ENCODE measurements around the gene KDF1. TPM values are rescaled to one million over a fixed set of nuclear protein-coding genes. Genes with fewer than 3 reads are reported as not detected.

The KDF1 gene
- total RNA-seq, 4 donors from 2014 or later, result not detected

GRCh38 chr1:26961826-26962225 is 1.6 kb upstream of the KDF1 start:
- TF ChIP-seq, protein P1, sequence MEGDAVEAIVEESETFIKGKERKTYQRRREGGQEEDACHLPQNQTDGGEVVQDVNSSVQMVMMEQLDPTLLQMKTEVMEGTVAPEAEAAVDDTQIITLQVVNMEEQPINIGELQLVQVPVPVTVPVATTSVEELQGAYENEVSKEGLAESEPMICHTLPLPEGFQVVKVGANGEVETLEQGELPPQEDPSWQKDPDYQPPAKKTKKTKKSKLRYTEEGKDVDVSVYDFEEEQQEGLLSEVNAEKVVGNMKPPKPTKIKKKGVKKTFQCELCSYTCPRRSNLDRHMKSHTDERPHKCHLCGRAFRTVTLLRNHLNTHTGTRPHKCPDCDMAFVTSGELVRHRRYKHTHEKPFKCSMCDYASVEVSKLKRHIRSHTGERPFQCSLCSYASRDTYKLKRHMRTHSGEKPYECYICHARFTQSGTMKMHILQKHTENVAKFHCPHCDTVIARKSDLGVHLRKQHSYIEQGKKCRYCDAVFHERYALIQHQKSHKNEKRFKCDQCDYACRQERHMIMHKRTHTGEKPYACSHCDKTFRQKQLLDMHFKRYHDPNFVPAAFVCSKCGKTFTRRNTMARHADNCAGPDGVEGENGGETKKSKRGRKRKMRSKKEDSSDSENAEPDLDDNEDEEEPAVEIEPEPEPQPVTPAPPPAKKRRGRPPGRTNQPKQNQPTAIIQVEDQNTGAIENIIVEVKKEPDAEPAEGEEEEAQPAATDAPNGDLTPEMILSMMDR (IDR thresholded peaks at IDR 0.05; ENCODE audit: low read depth), result no peak

DNA sequence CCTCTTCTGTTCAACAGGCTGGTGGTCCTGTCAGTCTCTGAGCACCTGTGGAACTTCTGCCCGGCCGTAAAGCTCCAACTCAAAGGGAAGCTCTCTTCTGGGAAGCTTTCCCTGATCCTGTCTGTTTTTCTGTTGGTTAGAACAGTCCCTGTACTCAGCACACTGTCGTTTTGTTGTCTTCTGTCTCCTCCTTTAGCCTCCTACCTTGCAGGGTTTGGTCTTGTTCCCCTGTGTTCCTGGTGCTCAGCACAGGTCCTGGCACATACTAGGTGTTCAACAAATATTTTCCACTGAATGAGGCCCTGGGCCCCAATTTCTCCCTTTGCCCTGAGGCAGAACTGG is 328 bp upstream of the KDF1 start:
- TF ChIP-seq, protein P1 (IDR thresholded peaks at IDR 0.05; ENCODE audit: low read depth), result no peak

GRCh38 chr1:26959270-26959669 is 998 bp downstream of the KDF1 start:
- TF ChIP-seq, protein P1 (IDR thresholded peaks at IDR 0.05; ENCODE audit: low read depth), result no peak

DNA sequence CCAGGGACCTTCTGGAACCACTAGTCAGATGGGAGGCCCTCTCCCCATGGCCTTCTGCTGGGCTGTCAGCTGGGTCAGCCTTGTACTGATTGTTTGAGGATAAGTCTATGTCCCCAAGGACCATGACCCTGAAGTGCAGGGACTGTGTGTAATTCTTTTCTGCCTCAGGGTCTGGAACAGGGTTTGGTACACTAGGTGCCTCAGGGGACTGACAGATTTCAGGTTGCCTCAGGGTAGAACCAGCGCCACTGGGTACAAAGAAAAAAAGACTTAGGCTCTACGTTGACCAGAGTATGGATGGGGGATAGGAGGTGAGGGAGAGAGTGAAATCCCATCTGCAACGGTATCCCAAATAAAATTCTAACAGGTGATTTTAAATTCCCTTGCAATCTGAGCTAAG is 3.0 kb downstream of the KDF1 start:
- TF ChIP-seq, protein P1 (IDR thresholded peaks at IDR 0.05; ENCODE audit: low read depth), result no peak

DNA sequence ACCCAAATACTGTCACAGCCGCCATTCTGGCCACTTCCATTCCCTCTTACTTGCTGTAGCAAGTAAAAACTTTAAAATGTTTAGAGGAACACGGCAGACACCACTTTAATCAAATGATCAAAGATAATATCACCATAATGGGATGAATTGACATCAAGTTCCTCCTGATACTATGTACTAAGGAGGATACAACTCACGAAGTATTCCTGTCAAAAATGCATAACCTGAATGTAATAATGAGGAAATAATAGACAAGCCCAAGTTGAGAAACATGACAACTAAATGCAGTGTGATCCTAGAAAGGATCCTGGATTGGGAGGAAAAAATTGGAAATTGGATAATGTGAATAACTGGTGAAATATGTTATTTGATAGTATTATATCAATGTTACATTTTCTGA is 3.9 kb downstream of the KDF1 start:
- TF ChIP-seq, protein P1 (IDR thresholded peaks at IDR 0.05; ENCODE audit: low read depth), result no peak

GRCh38 chr1:26953374-26953773 is 6.9 kb downstream of the KDF1 start:
- TF ChIP-seq, protein P1 (IDR thresholded peaks at IDR 0.05; ENCODE audit: low read depth), result no peak

DNA sequence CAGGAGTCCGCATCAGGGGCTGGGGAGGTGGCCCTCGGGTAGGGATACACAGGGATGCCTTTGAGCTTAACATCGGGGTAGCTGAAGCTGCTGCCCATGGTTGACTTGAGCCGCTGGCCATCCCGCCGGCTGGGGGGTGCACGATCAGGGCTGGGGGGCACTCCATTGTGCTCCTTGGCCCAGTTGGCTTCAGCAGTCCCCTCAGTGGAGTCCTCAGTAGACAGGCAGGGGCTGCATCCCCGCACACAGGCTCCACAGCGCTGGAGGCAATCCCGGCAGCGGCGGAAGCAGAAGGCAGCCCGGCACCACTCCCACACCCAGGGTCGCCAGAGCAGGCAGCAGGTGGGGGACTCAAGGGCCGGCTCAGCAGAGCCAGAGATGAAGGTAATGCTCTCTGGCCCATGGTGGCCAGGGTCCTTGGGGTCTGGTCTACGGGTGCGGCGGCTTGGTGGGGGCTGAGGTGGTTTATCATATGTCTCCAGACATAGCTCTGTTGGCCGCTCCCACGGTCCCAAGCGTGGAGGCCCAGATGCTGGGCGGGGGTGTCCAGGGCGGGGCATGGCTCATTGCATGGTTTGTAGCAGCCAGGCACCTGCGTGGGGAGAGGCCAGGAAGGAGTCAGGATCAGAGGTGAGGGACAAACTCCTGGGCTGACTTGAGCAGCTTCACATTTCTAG is 8.3 kb downstream of the KDF1 start:
- TF ChIP-seq, protein P1 (IDR thresholded peaks at IDR 0.05; ENCODE audit: low read depth), result no peak
